Measurements from ENCODE around the gene FGF8.

The FGF8 gene

GRCh38 chr10:101768791-101769170, 7.1 kb downstream of the FGF8 start:
- no peak for DNase-seq

DNA sequence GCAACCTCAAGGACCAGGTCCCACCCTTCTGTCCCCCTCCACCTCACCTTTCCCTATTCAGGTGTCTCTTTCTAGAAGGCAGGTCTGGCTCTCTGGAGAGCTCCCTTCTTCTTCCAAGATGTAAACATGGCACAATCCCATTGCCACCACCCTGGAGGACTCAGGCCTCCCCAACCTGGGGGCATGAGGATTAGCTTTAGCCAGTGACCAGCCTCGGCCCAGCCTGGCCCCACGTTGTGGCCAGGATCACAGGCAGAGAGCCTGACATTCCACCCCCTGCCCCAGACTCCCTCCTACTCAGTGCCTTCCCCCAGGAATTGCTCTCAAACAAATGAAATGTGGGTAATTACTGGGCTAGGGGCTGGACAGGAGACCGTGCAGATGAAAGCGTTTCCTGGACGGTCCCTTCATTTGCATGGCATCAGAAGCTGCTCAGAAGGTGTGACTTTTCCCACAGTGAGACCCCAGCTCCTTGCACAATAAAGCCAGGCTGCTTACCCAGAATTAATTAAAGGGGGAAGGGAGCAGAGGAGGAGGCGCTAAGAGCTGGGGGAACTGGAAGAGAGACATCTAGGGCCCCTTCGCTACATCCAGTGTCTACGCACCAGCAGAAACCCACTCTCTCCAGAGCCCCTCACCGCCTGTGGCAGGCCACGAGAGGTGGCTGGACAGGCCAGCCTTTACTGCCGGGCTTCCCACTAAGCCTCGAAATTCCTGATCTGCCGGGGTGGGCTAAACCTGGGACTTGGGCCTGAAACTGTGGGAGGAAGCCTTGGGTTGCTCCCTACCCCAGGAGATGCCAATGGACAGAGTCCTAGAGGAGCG, 7.7 kb downstream of the FGF8 start:
- DNase-seq, result no peak

DNA sequence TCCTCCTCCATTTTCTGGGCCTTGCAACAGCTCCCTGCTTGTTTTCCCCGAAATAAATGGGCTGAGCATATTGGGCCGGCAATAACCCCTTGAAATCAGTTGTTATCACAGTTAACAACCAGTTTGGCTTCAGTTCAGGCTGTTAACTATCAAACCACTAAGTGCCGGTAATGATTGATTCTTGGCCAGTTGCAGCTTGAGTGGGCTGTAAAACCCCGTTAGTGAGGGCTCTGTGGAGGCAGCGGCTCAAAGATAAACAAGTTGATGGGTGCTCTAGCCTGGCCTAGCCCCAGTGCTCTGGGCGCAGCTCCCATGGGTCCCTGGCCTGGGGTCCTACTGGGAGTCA, 8.3 kb downstream of the FGF8 start:
- DNase-seq, result no peak

DNA sequence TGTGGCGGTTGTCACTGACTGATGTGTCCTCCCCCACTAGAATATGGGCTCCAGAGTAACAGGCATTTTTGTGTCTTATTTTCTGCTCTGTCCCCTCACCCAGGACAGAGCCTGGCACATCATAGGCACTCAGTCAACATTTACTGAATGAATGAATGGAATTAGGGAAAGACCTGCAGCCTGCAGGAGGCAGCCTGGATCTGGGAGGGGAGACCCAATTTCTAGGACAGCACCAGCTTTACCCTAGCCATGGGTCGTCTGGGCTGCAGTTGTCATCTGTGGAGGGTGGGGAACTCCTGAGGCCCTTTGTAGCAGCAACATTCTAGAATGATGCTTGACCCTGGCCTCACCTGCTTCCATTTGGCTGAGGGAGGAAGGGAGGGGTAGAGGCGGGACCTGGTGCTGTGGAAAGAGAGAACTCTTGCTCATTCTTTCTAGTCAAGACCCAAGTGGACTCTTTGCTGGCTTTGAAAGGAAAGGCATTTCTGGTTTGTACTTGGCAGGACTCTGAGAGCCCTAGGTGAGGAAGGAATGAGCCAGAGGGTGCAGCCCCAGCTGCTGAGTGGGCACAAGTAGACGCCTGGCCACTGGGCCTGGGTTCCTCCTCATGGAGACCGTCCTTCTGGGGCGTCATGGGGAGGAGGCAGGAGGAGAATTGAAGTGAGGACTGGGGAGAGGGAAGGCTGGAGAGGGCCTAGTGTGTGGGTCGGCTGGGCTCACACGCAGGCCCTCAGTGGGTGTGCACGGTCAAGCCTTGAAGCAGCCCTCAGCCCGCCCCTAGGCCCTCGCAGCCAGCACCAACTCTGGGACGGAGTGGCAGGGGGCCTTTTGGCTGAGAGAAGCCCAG, 8.9 kb downstream of the FGF8 start:
- no peak for DNase-seq

- DNase-seq, result no peak
Observed at GRCh38 chr10:101766306-101766705, 9.6 kb downstream of the FGF8 start.

DNA sequence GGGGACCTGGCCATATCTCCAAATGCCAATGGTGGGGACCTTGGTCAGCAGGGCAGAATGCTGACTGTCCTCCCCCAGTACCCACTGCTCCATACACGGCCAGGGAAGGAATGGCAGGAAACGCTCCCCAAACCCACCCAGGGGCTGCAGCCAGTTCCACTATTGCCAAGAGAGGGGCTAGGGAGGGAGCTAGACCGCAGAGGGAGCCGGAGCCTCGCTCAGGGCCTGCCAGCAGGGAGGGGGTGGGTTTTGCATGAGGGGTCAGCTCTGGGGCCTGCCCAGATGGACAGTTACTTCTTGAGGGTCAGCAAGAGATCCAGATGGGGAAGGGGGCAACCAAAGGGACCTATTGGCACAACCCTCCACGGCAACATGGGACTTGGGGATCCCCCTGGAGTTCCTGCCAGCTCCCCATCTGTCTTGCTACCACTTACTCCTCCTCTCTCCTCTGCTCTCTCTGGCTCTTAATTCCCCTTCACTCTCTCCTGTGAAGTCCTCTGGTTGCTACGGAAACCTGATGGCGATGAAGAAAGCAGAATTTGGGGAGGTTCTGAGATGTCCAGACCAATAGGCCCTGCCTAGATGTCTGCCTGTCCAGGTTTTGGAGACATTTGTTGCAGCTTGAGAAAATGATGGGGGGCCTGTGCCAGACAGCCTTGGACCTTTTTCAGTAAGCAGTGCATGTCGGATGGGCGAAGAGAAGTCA, 12.6 kb downstream of the FGF8 start:
- DNase-seq, result no peak

- DNase-seq, result no peak
Observed at GRCh38 chr10:101762736-101763135, 13.2 kb downstream of the FGF8 start.

DNA sequence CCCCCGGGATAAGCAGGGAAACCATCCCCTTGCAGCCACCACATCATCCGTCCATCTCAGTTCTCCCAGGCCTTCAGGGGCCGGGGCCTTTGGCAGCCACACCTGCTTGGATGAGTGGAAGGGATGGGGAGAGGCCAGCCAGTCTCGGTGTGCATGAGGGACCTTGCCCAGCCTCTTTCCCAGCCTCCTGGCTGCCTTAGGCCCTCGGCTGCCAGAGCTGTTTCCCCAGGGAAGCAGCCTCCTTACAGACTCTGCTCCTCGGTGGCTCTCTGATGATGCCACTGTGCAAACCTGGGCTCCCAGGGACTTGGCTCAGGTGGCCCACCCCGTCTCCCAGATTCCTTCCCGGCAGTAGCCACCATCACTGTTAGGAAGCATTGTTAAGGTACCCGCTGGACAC, 14.7 kb downstream of the FGF8 start:
- no peak for DNase-seq

- no peak for DNase-seq
Observed at GRCh38 chr10:101760510-101760909, 15.4 kb downstream of the FGF8 start.

DNA sequence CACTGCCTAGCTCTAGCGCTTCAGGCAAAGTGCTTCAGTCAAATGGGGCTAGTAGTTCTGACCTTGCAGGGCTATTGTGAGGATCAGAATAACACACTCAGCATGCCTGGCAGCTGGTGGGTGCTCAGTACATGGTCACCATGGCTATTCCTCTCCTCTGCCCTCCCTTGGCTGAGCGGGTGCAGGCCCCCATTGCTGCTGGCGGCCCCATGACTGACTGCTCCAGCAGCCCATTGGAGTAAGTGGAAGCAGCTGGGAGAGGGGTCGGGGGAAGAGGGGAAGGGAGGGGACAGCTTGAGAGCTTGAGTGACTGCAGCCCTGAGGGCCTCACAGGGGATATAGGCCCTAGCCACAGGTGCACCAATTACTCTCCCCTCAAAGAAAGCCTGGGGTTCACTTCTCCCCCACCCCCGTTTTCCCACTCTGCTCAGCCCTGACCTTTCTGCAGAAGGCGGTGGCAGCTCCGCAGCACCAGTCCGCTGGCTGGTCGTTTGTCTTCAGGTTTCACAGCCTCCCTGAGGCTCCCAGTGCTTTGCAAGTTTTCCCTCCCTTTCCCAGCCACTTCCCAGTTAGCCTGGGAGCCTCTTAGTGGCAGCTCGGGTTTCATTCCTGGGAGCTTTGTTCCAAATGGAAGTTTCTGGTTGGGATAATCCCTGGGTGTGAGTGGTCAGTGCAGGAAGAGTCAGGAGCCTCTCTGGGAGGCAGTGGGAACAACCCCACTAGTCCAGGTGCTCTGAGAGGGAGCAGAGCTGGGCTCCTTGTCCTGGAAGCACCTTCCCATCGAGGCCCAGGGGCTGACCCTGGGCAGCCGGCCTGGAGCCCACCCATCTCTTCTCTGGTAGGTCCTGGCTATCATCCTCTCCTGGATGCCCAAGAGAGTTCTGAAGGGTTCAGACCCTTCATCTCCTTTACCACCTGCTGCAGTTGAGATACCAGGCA, 16.3 kb downstream of the FGF8 start:
- DNase-seq, result no peak

GRCh38 chr10:101758858-101759257, 17.1 kb downstream of the FGF8 start:
- no peak for DNase-seq

DNA sequence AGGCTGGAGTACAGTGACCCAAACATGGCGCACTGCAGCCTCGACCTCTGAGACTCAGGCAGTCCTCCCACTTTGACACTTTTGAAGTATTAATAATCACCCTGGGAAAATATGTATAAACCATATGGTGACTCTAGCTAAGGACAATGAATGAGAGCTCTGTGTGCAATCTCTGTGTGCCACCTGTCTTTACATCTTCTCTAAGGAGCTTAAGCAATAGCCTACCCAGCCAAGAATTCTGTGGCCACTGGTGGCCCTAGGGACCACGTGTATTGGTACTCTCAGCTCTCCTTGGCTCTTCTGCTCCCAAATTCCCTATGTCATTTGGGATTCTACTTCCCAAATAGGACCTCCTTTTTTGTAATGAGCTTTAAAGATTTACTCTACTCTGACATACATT, 23.7 kb downstream of the FGF8 start:
- DNase-seq, result no peak

- DNase-seq, result peak in 1 of 14 donors; percentile 9
Observed at GRCh38 chr10:101749047-101750016, 26.6 kb downstream of the FGF8 start.

DNA sequence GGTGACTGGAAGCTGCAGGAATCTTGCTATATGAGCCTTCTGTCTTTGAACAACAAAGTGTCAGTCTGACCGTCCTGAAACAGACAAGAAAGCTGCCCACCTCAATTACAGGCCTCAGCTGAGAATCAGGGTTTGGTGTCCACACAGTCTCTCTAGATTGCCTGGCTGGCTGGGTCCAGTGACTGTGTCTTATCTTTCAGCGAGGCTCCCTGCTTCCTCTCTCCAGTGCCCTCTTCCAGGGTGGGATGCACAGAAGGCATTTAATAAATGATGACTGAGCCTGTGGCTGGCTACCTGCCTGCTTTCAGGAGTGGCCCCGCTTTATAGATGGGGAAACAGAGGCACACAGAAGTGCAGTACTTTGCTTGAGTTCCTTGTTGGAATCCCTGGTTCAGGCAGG, 27.4 kb downstream of the FGF8 start:
- DNase-seq, result no peak

DNA sequence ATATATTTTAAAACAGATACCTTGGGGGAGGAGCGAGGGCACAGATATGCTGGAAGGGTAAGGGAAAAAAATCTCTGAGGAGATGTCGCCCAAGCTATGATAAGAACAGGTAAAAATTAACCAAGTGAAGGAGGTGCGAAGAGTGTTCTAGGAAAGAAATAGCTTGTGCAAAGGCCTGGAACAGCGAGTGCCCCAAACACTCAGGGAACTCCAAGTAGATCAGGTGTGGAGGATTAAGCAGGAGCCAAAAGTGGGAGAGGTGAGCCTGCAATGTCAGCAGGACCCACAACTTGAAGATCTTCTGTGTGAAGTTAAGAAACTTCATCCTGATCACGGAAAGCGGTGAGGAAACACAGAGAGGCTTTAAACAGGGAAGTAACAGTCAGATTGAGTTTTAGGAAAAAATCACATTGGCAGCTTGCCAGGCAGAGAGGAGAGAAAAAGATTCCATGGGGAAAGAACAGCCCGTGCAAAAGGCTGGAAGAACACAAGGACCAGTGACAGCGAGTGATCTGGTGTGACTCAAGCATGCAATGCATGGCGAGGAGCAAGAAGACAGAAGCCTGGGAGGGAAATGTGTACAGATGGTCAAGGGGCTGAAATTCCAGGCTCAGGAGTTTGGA, 30.7 kb downstream of the FGF8 start:
- no peak for DNase-seq

DNA sequence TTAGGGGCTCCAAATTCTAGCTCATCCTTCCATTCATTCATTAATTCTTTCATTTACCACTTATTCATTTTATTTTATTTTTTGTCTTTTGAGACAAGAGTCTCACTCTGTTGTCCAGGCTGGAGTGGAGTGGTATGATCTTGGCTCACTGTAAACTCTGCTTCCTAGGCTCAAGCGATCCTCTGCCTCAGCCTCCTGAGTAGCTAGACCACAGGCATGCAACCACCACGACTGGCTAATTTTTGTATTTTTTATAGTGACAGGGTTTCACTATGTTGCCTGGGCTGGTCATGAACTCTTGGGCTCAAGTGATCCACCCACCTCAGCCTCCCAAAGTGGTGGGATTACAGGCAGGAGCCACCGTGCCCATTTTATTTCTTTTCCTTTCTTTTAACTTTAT, 31.6 kb downstream of the FGF8 start:
- no peak for DNase-seq

GRCh38 chr10:101741938-101742337, 34.0 kb downstream of the FGF8 start:
- no peak for DNase-seq

- DNase-seq, result no peak
Observed at GRCh38 chr10:101736666-101737065, 39.2 kb downstream of the FGF8 start.

- no peak for DNase-seq
Observed at GRCh38 chr10:101732096-101732495, 43.8 kb downstream of the FGF8 start.

- no peak for DNase-seq
Observed at GRCh38 chr10:101726115-101726387, 49.9 kb downstream of the FGF8 start.
